Hepatocyte (in vitro differentiated cells): ENCODE data around the gene SORCS2. TPM values are rescaled to one million over a fixed set of nuclear protein-coding genes. Genes with fewer than 3 reads are reported as not detected.

ENCODE experiments used
- DNase-seq: peaks from one replicate; pipeline ENCODE4 v3.0.0-alpha.2; 2016; ENCODE audit warnings: low spot score
- H2AFZ ChIP-seq: fragments of 200-600 bp; sonication (generic); 2 replicates; pipeline ENCODE4 v1.6.0; 2016; ENCODE audit warnings: antibody characterized with exemption, mild to moderate bottlenecking
- H3K27ac ChIP-seq: fragments of 200-600 bp; sonication (generic); 2 replicates; pipeline ENCODE4 v1.5.1; 2016; ENCODE audit warnings: mild to moderate bottlenecking
- H3K27me3 ChIP-seq: fragments of 200-600 bp; sonication (generic); 2 replicates; pipeline ENCODE4 v1.6.1; 2016
- H3K36me3 ChIP-seq: fragments of 200-600 bp; sonication (generic); replicated peaks from 2 replicates; pipeline ENCODE4 v1.5.1; 2016; ENCODE audit warnings: low read depth; ENCODE audit not compliant: insufficient read depth
- H3K4me1 ChIP-seq: fragments of 200-600 bp; sonication (generic); 2 replicates; pipeline ENCODE4 v1.5.1; 2016; ENCODE audit warnings: mild to moderate bottlenecking, moderate library complexity; ENCODE audit not compliant: insufficient read depth
- H3K4me2 ChIP-seq: fragments of 200-600 bp; sonication (generic); 2 replicates; pipeline ENCODE4 v1.6.0; 2016
- H3K4me3 ChIP-seq: fragments of 200-600 bp; sonication (generic); 2 replicates; pipeline ENCODE4 v1.5.1; 2016; ENCODE audit warnings: mild to moderate bottlenecking
- H3K79me2 ChIP-seq: fragments of 200-600 bp; sonication (generic); 2 replicates; pipeline ENCODE4 v1.6.0; 2017; ENCODE audit warnings: mild to moderate bottlenecking
- H3K9me2 ChIP-seq: fragments of 200-600 bp; sonication (generic); replicated peaks from 2 replicates; pipeline ENCODE4 v1.6.0; 2017; ENCODE audit warnings: mild to moderate bottlenecking; ENCODE audit not compliant: insufficient read depth
- H3K9me3 ChIP-seq: fragments of 200-600 bp; sonication (generic); 2 replicates; pipeline ENCODE4 v1.5.1; 2016; ENCODE audit warnings: low read depth, mild to moderate bottlenecking
- H4K20me1 ChIP-seq: fragments of 200-600 bp; sonication (generic); 2 replicates; pipeline ENCODE4 v1.6.0; 2016; ENCODE audit warnings: mild to moderate bottlenecking; ENCODE audit not compliant: insufficient read depth, poor library complexity, severe bottlenecking
- CTCF ChIP-seq: fragments of 200-600 bp; sonication (generic); IDR thresholded peaks from 2 replicates; pipeline ENCODE4 v1.5.1; 2016; ENCODE audit warnings: antibody characterized with exemption, mild to moderate bottlenecking; ENCODE audit not compliant: poor library complexity
- EZH2 ChIP-seq: fragments of 200-600 bp; sonication (generic); IDR thresholded peaks from 2 replicates; pipeline ENCODE4 v1.6.1; 2016; ENCODE audit warnings: antibody characterized with exemption, mild to moderate bottlenecking, borderline replicate concordance
- EZH2phosphoT487 ChIP-seq: fragments of 200-600 bp; sonication (generic); IDR thresholded peaks from one replicate; pipeline ENCODE4 v1.6.1; 2018; ENCODE audit warnings: antibody characterized with exemption, mild to moderate bottlenecking, low read depth, moderate library complexity; ENCODE audit not compliant: unreplicated experiment, severe bottlenecking
- WGBS: methylation state at CpG from one replicate; pipeline ENCODE4 v1.1.6; 2016; ENCODE audit warnings: low lambda C conversion rate; ENCODE audit errors: missing lambda C conversion rate; 5-methylcytosine and 5-hydroxymethylcytosine counted together
- polyA plus RNA-seq: library from polyadenylated mRNA; unstranded; fragments of >200 nt; fragmentation: Nextera tagmentation; extraction: Ambion mirVana; gene quantifications from 2 replicates; pipeline ENCODE4 v1.2.1, GENCODE V29; 2016
- total RNA-seq: library from RNA; depleted of rRNA; stranded (reverse); fragments of >200 nt; gene quantifications from 2 replicates; pipeline ENCODE4 v1.2.3, GENCODE V29; 2014

The SORCS2 gene
- total and polyA plus RNA-seq, 2 experiments from 2014 or later, result 1.6 to 4.8 TPM

- Histone ChIP-seq H3K36me3 (no peaks in the 10 kb centered on the region), H4K20me1 (no peaks in the 10 kb centered on the region), H3K4me1 (peaks cover 14% of the 10 kb centered on the region), H3K4me3 (no peak overlapping the region), H3K79me2 (no peaks in the 10 kb centered on the region), H3K27ac (no peak overlapping the region), H3K27me3 (no peaks in the 10 kb centered on the region), H3K9me2 (no peaks in the 10 kb centered on the region), H2AFZ (no peak overlapping the region), H3K4me2 (no peak overlapping the region), H3K9me3 (no peaks in the 10 kb centered on the region)
- TF ChIP-seq EZH2 (no peak), EZH2phosphoT487 (no peak), CTCF (no peak)
- no peak for DNase-seq
- WGBS, result 79% methylated on average over 15 of the region's 15 CpGs
Measured at GRCh38 chr4:7252510-7253340, 60.4 kb downstream of the SORCS2 start.

GRCh38 chr4:7253341-7253700, 61.0 kb downstream of the SORCS2 start:
- peaks cover 14% of the 10 kb centered on the region for H3K4me1 ChIP-seq
- no peak overlapping the region for H3K27ac ChIP-seq
- WGBS, result 93% methylated on average over 7 of the region's 7 CpGs
- H4K20me1 ChIP-seq, result no peaks in the 10 kb centered on the region
- no peak overlapping the region for H3K4me2 ChIP-seq
- no peak overlapping the region for H3K4me3 ChIP-seq
- DNase-seq, result no peak
- no peaks in the 10 kb centered on the region for H3K9me3 ChIP-seq
- TF ChIP-seq CTCF, result no peak
- TF ChIP-seq EZH2phosphoT487, result no peak
- TF ChIP-seq EZH2, result no peak
- no peaks in the 10 kb centered on the region for H3K79me2 ChIP-seq
- no peak overlapping the region for H2AFZ ChIP-seq
- no peaks in the 10 kb centered on the region for H3K27me3 ChIP-seq
- H3K9me2 ChIP-seq, result no peaks in the 10 kb centered on the region
- H3K36me3 ChIP-seq, result no peaks in the 10 kb centered on the region

GRCh38 chr4:7253837-7254236, 61.5 kb downstream of the SORCS2 start:
- 88% methylated on average over 4 of the region's 4 CpGs for WGBS
- no peaks in the 10 kb centered on the region for H3K79me2 ChIP-seq
- H3K9me3 ChIP-seq, result no peaks in the 10 kb centered on the region
- no peaks in the 10 kb centered on the region for H3K36me3 ChIP-seq
- H3K27ac ChIP-seq, result no peak overlapping the region
- H3K9me2 ChIP-seq, result no peaks in the 10 kb centered on the region
- no peak for TF ChIP-seq CTCF
- TF ChIP-seq EZH2, result no peak
- no peak for TF ChIP-seq EZH2phosphoT487
- no peak overlapping the region for H3K4me3 ChIP-seq
- DNase-seq, result no peak
- no peak overlapping the region for H2AFZ ChIP-seq
- H4K20me1 ChIP-seq, result no peaks in the 10 kb centered on the region
- H3K4me1 ChIP-seq, result peaks cover 14% of the 10 kb centered on the region
- no peaks in the 10 kb centered on the region for H3K27me3 ChIP-seq
- no peak overlapping the region for H3K4me2 ChIP-seq
